ENCODE data around the gene FAM117A. TPM values are rescaled to one million over a fixed set of nuclear protein-coding genes. Genes with fewer than 3 reads are reported as not detected.

The FAM117A gene, protein sequence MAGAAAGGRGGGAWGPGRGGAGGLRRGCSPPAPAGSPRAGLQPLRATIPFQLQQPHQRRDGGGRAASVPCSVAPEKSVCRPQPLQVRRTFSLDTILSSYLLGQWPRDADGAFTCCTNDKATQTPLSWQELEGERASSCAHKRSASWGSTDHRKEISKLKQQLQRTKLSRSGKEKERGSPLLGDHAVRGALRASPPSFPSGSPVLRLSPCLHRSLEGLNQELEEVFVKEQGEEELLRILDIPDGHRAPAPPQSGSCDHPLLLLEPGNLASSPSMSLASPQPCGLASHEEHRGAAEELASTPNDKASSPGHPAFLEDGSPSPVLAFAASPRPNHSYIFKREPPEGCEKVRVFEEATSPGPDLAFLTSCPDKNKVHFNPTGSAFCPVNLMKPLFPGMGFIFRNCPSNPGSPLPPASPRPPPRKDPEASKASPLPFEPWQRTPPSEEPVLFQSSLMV
- 19.0 TPM for total RNA-seq

DNA sequence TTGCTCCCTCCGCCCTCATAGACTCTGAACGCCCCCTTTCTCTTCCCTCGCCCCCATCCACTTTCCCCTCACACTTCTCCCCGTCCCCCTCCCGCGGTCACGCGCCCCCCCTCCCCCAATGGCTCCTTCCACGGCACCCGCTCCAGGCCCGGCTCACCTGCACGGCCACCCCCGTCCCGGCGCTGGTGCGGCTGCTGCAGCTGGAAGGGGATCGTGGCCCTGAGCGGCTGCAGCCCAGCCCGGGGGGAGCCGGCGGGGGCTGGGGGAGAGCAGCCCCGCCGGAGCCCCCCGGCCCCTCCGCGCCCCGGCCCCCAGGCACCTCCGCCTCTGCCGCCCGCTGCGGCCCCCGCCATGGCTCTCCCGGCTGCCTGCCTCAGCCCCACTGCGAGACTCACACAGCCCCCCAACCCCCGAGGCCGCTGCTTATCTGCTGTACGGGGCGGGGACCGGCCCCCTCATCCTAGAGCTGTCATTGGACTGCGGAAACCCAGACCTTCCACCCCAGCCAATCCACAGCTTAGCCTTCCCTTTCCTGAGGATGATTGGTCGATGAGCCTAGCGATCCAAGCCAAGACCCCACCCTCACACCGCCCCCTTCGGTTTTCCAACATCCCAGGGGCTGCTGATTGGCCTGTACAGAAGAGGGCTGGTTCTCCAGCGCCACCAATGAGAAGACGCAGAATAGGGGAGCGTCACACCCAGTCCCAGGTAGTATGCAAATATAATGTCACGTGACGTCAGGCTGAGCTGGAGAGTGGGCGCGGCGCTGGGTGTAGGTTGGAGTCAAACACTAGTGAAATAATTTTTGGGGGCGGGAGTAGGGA lies at the start of gene FAM117A:
TSS of gene FAM117A (minus strand) at position 397 of the 824 bp plus-strand sequence. CDS start at position 353, 44 bp downstream.
- intact Hi-C loops (cut with DNase I), result no loop called here
- DNase-seq (ENCODE audit: low spot score) (peak; percentile 95), ATAC-seq (peak; percentile 99)

DNA sequence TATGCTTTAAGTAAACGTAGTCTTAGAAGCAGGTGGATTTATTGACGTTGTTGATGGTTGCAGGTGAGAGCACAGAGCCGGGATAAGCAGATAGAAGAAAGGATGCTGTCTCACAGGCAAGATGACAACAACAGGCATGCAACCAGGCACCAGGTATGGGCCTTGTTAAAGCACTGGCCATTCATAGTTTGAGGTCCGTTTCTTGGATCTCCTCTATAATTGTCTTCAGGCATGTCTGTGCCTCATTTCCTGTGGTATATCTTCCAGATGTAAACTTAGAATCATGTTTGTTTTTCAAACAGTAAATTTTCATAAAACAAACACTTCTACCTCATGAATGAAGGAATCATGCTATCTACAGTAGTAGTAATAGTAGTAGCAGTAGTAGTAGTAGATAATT lies 45.1 kb upstream of the FAM117A start:
- no peak for ATAC-seq
- intact Hi-C loops (cut with DNase I), result no loop called here

DNA sequence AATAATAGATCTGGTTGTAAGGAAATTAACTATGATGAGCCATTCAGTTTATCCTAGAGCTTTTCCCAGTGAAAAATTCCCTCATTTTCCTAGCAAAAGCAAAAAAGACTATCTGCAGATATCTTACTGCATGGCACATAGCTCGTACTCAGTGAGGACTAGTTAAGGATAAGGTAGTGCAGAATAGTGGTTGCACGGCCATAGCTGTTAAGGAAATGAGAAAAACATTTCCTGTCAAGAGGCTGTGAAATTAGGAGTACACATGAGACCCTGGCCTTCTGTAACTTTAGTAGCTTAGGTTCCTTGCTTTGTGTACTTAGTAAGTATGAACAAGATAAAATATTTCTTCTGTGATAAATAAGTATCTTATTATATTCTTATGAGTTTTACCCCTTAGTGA lies 34.8 kb upstream of the FAM117A start:
- ATAC-seq, result no peak
- intact Hi-C loops (cut with DNase I), result no loop called here
- no peak for DNase-seq (ENCODE audit: low spot score)

More for the DNA sequence above, 45.1 kb upstream of the FAM117A start:
- DNase-seq (ENCODE audit: low spot score), result no peak

DNA sequence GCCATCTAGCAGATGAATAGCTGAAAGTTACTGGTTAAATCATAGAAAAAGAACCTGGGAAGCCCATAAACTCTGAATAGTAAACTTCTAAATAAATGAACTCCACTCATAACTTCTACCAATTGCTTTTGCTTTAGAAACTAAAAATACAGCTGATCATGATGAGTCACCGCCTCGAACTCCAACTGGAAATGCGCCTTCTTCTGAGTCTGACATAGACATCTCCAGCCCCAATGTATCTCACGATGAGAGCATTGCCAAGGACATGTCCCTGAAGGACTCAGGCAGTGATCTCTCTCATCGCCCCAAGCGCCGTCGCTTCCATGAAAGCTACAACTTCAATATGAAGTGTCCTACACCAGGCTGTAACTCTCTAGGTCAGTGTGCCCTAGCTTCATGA lies 34.3 kb upstream of the FAM117A start:
- ATAC-seq (no peak), DNase-seq (ENCODE audit: low spot score) (no peak)
- intact Hi-C loops (cut with DNase I), result no loop called here

DNA sequence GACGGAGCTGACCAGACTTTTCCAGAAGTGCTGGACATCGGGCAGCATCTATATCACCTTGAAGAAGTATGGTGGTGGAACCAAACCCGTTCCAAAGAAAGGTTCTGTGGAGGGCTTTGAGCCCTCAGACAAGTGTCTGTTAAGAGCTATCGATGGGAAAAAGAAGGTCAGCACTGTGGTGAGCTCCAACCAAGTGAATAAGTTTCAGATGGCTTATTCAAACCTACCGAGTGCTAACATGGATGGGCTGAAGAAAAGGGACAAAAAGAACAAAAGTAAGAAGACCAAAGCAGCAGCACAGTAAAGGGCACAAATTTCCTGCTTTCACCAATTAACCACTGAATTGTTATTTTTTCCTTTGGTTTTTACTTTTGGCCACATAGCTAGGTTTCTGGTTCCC lies 31.4 kb upstream of the FAM117A start:
- no peak for DNase-seq (ENCODE audit: low spot score)
- intact Hi-C loops (cut with DNase I), result no loop called here
- no peak for ATAC-seq

DNA sequence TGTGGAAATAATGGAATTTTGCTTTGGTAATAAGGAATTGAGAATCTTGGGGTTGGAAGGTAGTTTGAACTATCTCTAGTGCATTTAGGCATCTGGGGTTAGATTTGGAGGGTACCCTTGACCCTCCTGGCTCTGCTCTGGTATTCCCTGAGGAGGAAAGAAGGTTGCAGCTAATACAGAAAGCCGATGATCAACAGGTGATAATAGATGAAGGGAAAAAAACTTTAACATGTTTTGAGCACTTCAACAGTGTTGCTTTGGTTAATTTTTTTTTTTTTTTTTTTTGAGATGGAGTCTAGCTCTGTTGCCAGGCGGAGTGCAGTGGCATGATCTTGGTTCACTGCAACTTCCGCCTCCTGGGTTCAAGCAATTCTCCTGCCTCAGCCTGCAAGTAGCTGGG lies 29.4 kb upstream of the FAM117A start:
- no peak for DNase-seq (ENCODE audit: low spot score)
- ATAC-seq, result no peak
- intact Hi-C loops (cut with DNase I), result no loop called here

DNA sequence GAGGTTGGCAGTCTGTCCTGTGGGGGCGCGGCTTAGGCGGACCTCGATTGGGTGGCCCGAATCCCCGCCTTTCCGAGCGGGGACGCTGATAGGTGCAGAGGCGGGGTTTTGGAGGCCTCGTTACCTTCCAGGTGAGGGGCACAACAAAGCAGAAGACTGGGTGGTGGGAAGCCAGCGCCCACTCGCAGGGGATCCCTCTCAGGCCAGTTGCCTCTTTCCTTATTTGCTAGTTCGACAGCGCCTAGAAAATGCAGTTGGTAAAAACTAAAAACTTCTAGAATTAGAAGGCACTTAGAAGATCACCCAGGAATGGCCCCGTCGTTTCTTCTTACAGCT lies 25.3 kb upstream of the FAM117A start:
- ATAC-seq, result no peak
- DNase-seq (ENCODE audit: low spot score), result no peak
- intact Hi-C loops (cut with DNase I), result no loop called here

DNA sequence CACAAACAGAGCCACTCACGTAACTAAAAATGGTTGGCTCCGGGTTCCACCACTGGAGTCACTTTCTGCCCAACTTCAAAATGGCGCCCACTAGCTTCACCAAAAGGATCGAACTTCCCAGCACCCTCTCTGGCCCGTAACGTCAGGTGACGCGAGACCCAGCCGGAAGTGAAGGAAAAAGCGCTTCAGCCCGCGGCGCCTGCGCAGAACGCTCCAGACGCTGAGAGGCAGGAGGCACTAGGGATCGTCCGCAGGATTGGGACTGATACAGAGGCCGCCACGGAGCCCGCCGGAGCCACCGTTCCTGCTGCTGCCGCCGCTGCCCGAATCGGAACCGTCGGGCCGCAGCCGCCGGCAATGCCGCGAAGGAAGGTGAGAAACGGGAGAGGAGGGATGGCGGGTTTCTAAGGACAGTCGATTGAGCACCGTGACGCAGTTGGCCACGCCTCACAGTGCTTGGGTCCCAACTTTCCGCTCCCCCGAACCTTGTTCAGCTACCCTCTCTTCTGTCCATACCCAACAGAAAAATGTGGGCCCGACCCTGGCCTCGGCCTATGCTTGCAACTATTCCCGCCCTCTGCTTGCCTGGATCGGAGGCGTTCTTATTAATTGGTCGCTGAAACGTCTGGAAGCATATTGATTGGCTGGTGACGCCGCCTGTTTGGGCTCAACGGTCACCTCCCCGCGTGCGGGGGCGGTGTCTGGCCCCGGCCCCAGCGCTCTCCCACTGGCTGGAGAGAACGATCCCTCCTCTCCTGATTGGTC lies 24.7 kb upstream of the FAM117A start, which contains the start of gene KAT7:
TSS of gene KAT7 (plus strand) at position 204 of the 765 bp plus-strand sequence. CDS start at position 358, 154 bp downstream.
- ATAC-seq (peak; percentile 98), DNase-seq (ENCODE audit: low spot score) (peak; percentile 99)
- intact Hi-C loops (cut with DNase I), result no loop called here

DNA sequence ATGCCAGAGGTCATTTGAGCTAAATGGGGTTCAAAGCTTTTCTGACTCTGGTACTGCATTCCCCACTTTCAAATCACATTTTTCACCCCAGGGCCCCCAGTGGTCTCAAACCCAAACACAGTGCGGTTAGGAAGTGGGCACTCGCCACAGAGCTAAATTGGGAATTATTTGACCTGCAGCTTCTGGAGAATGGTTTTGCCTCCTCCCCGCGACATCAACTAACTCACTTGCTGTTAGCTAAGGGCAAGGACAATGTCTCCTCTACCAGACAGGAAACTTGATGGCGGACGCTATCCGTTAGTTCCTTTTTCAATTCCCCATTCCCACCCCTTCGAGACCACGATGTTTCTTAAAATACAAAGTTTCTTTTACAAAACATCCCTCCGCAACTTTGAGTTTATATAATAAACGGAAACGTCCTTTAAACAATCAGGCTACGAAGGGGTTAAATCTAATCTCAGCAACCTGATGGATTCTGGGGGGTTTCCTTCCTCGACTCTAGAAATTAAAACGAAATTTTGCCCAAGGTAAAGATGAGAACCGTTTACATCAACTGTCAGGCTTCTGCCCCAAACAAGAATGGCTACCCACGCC lies 24.1 kb upstream of the FAM117A start:
- intact Hi-C loops (cut with DNase I), result no loop called here
- ATAC-seq (no peak), DNase-seq (ENCODE audit: low spot score) (no peak)

DNA sequence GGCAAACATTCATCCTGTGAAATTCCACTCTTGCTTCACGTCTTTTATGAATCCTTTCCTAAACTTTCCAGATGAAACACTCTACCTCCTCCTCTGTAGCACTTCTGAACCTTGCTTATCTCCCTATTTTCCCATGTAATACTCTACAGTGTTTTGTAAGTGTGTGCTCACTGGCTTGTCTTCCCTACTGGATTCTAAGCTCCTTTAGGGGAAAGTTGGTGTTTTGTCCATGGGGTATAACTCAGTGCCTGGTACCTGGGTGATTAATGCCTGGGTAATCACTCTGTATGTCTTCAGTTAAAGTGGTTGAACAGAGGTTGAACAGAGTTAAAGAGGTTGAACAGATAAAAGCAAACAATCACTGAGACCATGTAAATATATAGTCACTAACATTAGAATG lies 20.7 kb upstream of the FAM117A start:
- intact Hi-C loops (cut with DNase I), result no loop called here
- DNase-seq (ENCODE audit: low spot score), result no peak
- ATAC-seq, result no peak

DNA sequence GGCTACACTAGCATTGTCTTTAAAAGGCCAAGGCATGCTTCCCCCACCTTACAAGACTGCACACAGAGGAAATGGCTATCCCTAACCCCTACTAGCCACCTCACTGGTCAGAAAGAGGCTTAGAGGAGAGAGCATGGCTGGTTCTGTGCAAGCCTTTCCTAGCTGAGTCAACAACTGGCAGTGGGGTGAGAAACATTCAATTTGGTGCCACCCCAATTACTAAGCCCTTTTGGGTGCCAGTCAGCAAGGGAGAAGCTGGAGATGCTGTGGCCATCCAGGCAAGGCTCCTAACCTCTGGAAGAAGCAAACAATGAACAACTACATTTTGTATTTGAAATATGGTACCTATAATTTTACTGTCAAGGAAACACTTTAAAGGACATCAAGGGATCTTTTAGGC lies 19.9 kb upstream of the FAM117A start:
- intact Hi-C loops (cut with DNase I), result no loop called here
- DNase-seq (ENCODE audit: low spot score) (no peak), ATAC-seq (no peak)

DNA sequence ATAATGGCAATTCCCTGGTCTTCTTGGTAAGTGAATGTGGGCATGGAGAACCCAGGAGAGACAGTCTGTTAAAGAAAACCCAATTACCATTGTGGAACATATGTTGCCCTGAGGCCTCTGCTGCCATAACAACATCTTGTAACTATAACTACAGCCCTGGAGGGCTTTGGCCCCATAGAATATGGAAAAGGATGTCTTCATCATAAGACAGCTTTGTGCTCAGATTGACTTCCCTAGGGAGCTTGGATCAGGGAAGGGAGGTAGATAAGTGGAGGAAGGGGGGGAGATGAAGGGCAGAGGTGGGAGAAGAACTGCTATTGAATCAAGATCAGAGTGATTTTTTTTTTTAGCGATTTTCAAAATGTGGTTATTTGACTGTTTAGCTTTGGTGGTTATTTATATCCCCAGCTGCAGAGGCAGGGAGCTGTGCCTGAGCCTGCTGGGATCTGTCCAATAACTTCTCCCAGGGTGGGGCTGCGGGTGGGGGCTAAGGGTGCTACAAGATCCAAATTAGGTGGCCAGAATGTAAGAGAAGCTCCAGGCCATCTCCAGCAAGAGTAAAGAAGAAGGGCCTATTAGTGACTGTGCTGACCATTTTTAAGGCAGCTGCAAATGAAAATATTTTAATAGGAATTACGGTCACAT lies 19.3 kb upstream of the FAM117A start:
- intact Hi-C loops (cut with DNase I), result no loop called here
- ATAC-seq, result no peak
- no peak for DNase-seq (ENCODE audit: low spot score)

DNA sequence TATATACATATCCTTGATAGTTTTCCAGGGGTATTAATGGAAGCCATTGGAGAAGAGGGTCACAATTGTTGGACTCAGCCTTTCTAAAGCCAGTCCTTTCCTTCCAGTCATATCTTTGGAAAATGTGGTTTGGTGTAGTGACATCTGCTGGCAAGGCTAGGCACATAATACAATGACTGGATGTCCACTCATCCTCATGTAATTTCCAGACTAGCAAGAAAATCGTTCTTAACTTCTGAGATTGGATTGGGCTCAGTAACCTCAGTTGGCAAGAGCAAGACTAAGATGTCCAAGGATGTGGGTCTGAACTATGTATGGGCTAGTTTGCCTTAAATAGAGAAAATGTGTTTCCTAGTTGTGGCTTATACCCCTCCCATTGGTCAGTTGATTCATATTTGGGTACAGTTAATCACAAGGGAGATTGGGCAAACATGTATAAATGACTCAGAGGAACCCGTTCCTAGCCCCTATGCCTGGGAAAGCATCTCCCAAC lies 15.9 kb upstream of the FAM117A start:
- ATAC-seq, result peak; percentile 70
- intact Hi-C loops (cut with DNase I), result loop anchor here (5.0 kb wide), 1 partner anchor 72 kb away; the partner anchor contains the start of gene SLC35B1
- no peak for DNase-seq (ENCODE audit: low spot score)

DNA sequence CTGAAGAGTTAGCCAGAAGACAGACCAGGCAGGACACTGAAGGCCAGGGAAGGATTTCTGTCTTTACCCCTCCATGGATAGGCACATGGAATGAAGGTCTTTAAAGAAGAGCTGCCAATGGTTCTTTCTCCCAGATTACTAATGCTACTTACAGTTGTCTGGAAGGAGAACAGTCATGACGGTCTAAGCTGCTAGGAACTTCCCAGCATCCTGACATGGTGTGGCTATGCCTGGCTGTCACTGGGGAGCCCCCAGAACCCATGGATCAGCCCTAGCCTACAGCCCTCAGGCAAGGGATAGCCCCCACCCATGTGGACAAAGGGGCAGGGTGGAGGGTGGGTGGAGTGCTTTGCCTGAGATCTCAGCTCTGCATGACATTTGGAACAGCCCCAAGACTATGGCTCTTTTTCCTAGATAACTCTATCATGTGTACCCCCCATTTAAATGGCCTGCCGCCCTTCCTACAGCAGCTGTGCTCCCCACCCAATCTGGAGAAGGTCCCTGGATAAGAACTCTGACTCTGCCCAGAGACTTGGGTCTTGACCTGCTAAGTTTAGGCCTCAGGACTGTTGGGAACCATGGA lies 15.3 kb upstream of the FAM117A start:
- ATAC-seq (no peak), DNase-seq (ENCODE audit: low spot score) (no peak)
- intact Hi-C loops (cut with DNase I), result loop anchor here (5.0 kb wide), 1 partner anchor 72 kb away; the partner anchor contains the start of gene SLC35B1

DNA sequence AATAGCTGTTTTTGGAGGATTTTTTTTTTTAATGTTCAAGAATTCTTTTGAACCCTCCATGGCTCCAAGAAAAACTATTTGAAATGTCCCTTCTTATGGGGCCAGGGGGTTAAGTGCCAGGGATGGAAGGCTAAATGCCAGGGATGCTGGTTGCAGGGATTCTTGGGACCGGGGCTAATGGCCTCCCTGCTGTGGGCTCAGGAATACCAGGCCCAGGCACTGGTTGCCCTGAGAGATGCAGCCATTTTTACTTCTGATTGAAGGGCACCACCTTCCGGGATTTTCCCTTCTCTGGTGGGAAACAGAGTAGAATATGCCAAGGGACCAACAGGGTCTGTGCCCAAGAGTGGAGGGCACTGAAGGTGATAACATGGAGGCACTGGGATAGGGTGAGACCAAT lies 13.6 kb upstream of the FAM117A start:
- ATAC-seq, result no peak
- intact Hi-C loops (cut with DNase I), result loop anchor here (5.0 kb wide), 1 partner anchor 70 kb away; the partner anchor contains the start of gene SLC35B1
- no peak for DNase-seq (ENCODE audit: low spot score)

DNA sequence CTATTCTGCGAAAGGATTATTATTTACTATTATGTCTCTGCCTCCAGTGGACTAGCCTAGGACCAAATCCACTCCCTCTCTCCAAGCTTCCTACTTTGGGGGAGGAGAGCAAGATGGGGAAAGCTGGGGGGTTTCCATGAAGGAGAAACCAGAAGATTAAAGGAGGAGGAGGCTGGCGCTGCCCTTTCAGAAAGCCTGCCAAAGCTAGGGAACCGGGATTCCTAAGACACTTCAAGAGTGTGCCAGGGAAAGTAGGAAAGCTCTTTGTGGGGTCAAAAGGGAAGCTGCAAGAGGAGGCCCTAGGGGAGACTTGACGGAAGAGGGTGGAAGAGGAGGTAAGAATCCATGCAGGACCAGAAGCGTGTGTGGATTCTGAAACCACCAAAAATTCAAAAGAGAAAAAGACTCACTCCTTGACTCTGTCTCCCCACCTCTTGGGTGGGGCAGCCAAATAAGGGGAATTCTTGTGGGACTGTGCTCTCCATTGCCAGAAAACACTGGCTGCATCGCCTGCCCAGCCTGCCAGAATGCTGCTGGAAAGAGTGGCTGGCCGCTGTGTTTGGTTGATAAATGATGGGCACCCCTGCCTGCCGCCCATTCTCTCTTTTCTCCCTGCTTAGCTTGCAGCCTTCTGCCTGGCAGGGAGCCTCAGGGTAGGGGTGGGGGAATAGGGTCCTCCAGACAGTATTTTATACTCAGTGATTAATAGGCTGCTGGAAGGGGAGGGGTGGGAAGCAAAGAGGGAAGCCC lies 12.8 kb upstream of the FAM117A start:
- DNase-seq (ENCODE audit: low spot score) (no peak), ATAC-seq (peak; percentile 60)
- intact Hi-C loops (cut with DNase I), result loop anchor here (5.0 kb wide), 1 partner anchor 69 kb away; the partner anchor contains the start of gene SLC35B1

All from sciatic nerve (tissue), 2 donors.